Fibroblast of lung (primary cell): ENCODE data around the gene PHOSPHO2.

Source experiments
- EZH2 ChIP-seq: IDR thresholded peaks from 2 replicates; pipeline ENCODE4 v1.5.1; 2012; ENCODE audit warnings: low read length, control low read depth, mild to moderate bottlenecking; ENCODE audit errors: missing control alignments
- TF ChIP-seq, protein P1 (sequence below), 2 donors: IDR thresholded peaks in 1 of 2; conservative IDR thresholded peaks in 1 of 2; 1 replicate in 1 of 2; 2 replicates in 1 of 2; pipeline ENCODE4 v1.5.1; 2011 to 2012; ENCODE audit warnings: low read length in 2 of 2, control low read depth in 1 of 2, inconsistent platforms in 1 of 2, low read depth in 1 of 2, mild to moderate bottlenecking in 1 of 2

- TF ChIP-seq, protein P1, sequence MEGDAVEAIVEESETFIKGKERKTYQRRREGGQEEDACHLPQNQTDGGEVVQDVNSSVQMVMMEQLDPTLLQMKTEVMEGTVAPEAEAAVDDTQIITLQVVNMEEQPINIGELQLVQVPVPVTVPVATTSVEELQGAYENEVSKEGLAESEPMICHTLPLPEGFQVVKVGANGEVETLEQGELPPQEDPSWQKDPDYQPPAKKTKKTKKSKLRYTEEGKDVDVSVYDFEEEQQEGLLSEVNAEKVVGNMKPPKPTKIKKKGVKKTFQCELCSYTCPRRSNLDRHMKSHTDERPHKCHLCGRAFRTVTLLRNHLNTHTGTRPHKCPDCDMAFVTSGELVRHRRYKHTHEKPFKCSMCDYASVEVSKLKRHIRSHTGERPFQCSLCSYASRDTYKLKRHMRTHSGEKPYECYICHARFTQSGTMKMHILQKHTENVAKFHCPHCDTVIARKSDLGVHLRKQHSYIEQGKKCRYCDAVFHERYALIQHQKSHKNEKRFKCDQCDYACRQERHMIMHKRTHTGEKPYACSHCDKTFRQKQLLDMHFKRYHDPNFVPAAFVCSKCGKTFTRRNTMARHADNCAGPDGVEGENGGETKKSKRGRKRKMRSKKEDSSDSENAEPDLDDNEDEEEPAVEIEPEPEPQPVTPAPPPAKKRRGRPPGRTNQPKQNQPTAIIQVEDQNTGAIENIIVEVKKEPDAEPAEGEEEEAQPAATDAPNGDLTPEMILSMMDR (conservative IDR thresholded peaks at IDR 0.05 in 1 of 2, IDR thresholded peaks at IDR 0.05 in 1 of 2; ENCODE audit: low read depth in 1 of 2, low read length in 2 of 2) = no peak
- TF ChIP-seq EZH2 = no peak
These were observed 22.1 kb downstream of the PHOSPHO2 start for GRCh38 chr2:169716238-169716886.
